AG09309 (cell line): ENCODE results near the gene ZNF692.
"Not testable (repeated sequence)": the region's sequence is repeated elsewhere in the genome, so short reads cannot be mapped to it uniquely, and the experiment has no call there.

Experiments
- DNase-seq: peaks from one replicate; pipeline ENCODE4 v3.0.0-alpha.2; 2010; ENCODE audit warnings: low read depth
- H3K4me3 ChIP-seq: 2 replicates; pipeline ENCODE4 v1.5.1; 2011; ENCODE audit warnings: mild to moderate bottlenecking, low read depth, low read length, moderate library complexity; ENCODE audit not compliant: control insufficient read depth
- TF ChIP-seq, protein P1 (sequence below): IDR thresholded peaks from 2 replicates; pipeline ENCODE4 v1.5.1; 2011; ENCODE audit warnings: mild to moderate bottlenecking, low read depth, low read length, inconsistent platforms; ENCODE audit not compliant: insufficient read depth, control insufficient read depth; ENCODE audit errors: missing control alignments

Gene ZNF692

DNA sequence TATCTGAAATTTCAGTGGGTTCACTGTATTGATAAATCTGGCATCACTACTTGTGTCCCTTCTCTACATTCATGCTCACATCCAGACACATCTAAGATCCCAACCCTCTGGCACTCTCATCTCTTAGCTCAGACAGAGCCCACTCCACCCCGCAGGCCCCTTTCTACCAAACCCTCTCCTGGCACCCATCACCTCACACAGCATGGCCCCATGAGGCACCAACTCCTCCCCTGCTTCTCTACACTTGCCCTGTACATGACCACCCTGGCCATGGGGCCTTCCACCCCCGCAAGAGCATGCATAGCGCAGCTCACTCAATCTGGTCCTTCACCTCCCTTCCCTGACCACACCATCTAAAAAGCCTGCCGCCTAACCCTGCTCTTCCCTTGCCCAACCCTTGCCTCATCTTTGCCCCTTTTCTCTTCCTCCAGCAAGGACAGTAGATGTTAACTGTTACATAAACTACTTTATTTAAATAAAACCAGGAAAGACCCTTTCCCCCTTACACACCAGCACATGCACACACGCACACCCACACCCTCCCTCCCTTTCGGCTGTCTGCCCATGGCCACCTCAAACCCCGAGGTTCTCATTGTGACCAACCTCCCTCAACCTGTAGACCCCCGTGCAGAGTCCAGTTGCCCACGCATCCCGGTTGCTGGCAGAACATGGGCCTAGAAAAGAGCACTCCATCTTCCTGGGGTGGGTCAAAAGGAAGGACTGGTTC lies 48.7 kb downstream of the ZNF692 start:
- H3K4me3 ChIP-seq: no peak overlapping the region
- DNase-seq: no peak
- TF ChIP-seq, protein P1, sequence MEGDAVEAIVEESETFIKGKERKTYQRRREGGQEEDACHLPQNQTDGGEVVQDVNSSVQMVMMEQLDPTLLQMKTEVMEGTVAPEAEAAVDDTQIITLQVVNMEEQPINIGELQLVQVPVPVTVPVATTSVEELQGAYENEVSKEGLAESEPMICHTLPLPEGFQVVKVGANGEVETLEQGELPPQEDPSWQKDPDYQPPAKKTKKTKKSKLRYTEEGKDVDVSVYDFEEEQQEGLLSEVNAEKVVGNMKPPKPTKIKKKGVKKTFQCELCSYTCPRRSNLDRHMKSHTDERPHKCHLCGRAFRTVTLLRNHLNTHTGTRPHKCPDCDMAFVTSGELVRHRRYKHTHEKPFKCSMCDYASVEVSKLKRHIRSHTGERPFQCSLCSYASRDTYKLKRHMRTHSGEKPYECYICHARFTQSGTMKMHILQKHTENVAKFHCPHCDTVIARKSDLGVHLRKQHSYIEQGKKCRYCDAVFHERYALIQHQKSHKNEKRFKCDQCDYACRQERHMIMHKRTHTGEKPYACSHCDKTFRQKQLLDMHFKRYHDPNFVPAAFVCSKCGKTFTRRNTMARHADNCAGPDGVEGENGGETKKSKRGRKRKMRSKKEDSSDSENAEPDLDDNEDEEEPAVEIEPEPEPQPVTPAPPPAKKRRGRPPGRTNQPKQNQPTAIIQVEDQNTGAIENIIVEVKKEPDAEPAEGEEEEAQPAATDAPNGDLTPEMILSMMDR: no peak

DNA sequence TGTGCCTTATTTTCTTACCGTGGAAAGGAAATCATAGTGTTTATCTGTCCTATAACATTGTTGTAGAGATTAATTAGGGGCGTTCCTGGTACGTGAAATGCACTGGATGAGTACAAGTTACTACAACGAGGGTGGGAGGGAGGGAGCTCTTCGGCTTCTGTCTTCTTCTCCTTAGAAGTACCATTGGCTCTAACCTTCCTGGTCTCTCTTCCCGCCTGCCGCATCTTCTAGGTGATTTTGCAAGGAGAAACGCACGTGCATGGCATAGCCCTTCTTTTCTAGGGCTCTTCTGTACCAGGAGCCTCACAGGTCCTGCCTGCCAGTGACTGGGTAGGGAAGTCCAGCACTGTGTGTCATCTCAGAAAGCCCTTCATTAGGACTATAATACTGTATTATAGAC lies 50.0 kb downstream of the ZNF692 start:
- DNase-seq: no peak
- no peak overlapping the region for H3K4me3 ChIP-seq
- TF ChIP-seq, protein P1: no peak

DNA sequence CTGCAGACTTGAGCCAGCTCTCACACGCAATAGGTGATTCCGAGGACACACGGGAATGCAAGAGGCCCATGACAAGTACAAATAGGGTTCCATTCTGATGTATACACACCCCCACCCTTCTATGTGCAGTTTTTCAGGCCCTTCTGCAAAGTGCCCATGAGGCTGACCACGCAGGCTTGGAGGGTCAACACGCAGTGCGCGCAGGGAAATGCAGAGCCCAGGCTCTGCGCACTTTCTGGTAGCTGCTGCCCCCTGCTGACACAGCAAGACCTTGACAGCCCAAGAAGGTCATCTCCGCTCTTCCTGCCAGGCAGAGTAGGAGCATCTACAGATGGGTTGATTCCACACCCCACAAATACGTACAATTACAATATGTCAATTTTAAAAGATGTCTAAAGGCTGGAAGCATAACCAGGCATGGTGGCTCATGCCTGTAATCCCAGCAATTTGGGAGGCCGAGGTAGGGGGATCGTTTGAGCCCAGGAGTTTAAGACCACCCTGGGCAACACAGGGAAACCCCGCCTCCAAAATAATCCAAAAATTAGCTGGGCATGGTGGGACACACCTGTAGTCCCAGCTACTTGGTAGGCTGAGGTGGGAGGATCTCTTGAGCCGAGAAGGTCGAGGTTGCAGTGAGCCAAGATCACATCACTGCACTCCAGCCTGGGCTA lies 51.7 kb downstream of the ZNF692 start:
- TF ChIP-seq, protein P1: peak; percentile 70
- H3K4me3 ChIP-seq: no peak overlapping the region
- no peak for DNase-seq

DNA sequence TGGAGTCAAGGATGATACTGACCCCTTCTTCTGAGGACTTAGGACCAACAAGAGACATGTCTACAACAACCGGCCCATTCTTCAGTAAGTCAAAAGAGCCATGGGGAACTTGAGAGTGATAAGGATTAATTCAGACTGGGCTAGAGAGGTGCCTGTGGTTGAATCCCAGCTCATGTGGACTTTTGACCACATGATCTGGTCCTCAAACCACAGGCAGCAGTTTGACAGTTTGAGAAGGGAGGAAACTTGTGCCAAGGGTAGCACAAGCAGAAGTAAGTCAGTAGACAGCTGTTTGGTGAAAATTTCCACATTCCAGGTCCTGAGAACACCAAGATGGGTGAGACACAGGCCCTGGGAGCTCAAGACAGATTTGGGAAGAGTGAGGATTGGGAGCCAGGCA lies 53.0 kb downstream of the ZNF692 start:
- no peak overlapping the region for H3K4me3 ChIP-seq
- DNase-seq: no peak
- TF ChIP-seq, protein P1: no peak

DNA sequence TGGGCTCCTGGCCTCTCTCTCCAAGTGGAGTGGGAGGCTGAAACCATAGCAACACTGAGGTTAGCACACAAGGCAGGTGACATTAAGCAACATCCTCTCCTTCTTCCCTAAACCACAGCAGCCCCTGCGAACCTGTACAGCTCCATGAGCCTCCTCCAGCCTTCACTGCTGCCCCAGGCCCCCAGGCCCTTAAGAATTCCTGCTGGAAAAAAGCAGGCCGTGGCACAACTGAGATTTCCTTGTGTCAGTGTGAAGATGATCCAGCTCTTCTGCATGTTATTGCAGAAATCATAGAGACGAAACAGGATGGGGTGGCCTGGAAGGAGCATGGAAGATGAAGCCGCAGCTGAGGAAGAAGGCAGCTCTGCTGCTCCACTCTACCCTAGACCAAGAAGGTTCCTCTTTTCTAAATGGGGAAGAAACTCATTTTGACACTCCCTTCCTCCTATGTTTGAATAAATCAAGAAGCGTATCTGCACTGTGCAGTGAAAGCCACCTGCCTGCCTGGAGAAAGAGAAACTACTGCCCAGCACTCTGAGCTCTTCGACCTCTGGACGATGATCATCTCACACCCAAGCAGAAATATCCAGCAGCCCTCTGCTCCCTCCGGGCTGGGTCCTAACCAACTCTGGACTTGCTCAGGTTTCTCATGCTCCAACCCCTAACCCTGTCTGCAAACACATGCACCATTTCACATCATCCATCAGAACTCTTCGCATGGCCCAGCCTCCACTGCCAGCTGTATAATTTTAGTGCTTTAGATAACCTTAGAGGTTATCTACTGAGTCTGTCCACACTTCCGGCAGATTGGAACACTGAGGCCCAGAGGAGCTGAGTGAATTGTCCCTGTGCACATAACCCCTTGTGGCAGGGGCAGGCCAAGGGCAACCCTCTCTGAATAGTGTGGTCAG lies 53.9 kb downstream of the ZNF692 start:
- DNase-seq: no peak
- TF ChIP-seq, protein P1: no peak
- H3K4me3 ChIP-seq: no peak overlapping the region

DNA sequence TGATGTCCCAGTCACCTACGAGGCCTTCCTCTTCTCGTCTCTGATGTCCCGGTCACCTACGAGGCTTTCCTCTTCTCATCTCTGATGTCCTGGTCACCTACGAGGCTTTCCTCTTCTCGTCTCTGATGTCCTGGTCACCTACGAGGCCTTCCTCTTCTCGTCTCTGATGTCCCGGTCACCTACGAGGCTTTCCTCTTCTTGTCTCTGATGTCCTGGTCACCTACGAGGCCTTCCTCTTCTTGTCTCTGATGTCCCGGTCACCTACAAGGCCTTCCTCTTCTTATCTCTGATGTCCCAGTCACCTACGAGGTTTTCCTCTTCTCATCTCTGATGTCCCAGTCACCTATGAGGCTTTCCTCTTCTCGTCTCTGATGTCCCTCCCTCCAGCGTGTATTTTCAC lies 55.4 kb downstream of the ZNF692 start:
- not testable (repeated sequence) for H3K4me3 ChIP-seq, DNase-seq
